Osteoblast (primary cell): ENCODE results near the gene NEDD1. TPM values are rescaled to one million over a fixed set of nuclear protein-coding genes. Genes with fewer than 3 reads are reported as not detected.

Source experiments
- DNase-seq: peaks from one replicate; pipeline ENCODE4 v3.0.0; 2011; ENCODE audit warnings: low spot score, mixed read lengths; ENCODE audit not compliant: insufficient read length; ENCODE audit errors: missing footprints
- H2AFZ ChIP-seq: 2 replicates; pipeline ENCODE4 v1.6.0; 2011; ENCODE audit warnings: mild to moderate bottlenecking, low read length
- H3K27ac ChIP-seq: 2 replicates; pipeline ENCODE4 v1.5.1; 2011; ENCODE audit warnings: mild to moderate bottlenecking, low read depth, low read length, moderate library complexity
- H3K27me3 ChIP-seq: 2 replicates; pipeline ENCODE4 v1.6.0; 2012; ENCODE audit warnings: mild to moderate bottlenecking, control low read depth, inconsistent platforms, low read length, moderate library complexity; ENCODE audit not compliant: insufficient read depth
- H3K36me3 ChIP-seq: 2 replicates; pipeline ENCODE4 v1.5.1; 2011; ENCODE audit warnings: mild to moderate bottlenecking, low read length, control low read depth, moderate library complexity; ENCODE audit not compliant: insufficient read depth
- H3K4me1 ChIP-seq: 2 replicates; pipeline ENCODE4 v1.5.1; 2011; ENCODE audit warnings: mild to moderate bottlenecking, low read length, control low read depth, moderate library complexity; ENCODE audit not compliant: insufficient read depth
- H3K4me2 ChIP-seq: 2 replicates; pipeline ENCODE4 v1.6.0; 2011; ENCODE audit warnings: mild to moderate bottlenecking, low read length; ENCODE audit not compliant: insufficient read depth
- H3K4me3 ChIP-seq: fragments of 200-600 bp; sonication (generic); 3 replicates; pipeline ENCODE4 v1.5.1; 2012; ENCODE audit warnings: mild to moderate bottlenecking, low read length, inconsistent platforms; ENCODE audit not compliant: insufficient read depth
- H3K79me2 ChIP-seq: 2 replicates; pipeline ENCODE4 v1.6.0; 2012; ENCODE audit warnings: mild to moderate bottlenecking, low read length, control low read depth, inconsistent platforms; ENCODE audit not compliant: insufficient read depth
- H3K9me3 ChIP-seq: 2 replicates; pipeline ENCODE4 v1.5.1; 2011; ENCODE audit warnings: low read depth, low read length, control low read depth
- H4K20me1 ChIP-seq: 2 replicates; pipeline ENCODE4 v1.6.0; 2012; ENCODE audit warnings: mild to moderate bottlenecking, low read length, control low read depth; ENCODE audit not compliant: insufficient read depth
- CTCF ChIP-seq: IDR thresholded peaks from 2 replicates; pipeline ENCODE4 v1.5.1; 2011; ENCODE audit warnings: mild to moderate bottlenecking, low read depth, low read length, moderate library complexity; ENCODE audit errors: extremely low read depth
- total RNA-seq: library from RNA; depleted of rRNA; stranded (reverse); fragments of >200 nt; gene quantifications from 2 replicates; pipeline ENCODE4 v1.2.3, GENCODE V29; 2012

Gene NEDD1
- total RNA-seq, 1 donor, result 33.3 TPM

- no peak for TF ChIP-seq CTCF
- Histone ChIP-seq H3K4me1 (peaks cover 16% of the 10 kb centered on the region), H2AFZ (peak overlapping the region; percentile 100), H3K4me3 (peak overlapping the region; percentile 99), H3K9me3 (no peaks in the 10 kb centered on the region), H3K79me2 (peaks cover 36% of the 10 kb centered on the region), H3K27ac (peak overlapping the region; percentile 96), H3K4me2 (peak overlapping the region; percentile 98), H3K36me3 (no peaks in the 10 kb centered on the region), H4K20me1 (no peaks in the 10 kb centered on the region), H3K27me3 (no peaks in the 10 kb centered on the region)
- no peak for DNase-seq
These were observed 584 bp upstream of the NEDD1 start for GRCh38 chr12:96906498-96906848.

GRCh38 chr12:96907671-96908422 lies 790 bp downstream of the NEDD1 start:
- DNase-seq, result peak; percentile 79
- Histone ChIP-seq H3K27me3 (no peaks in the 10 kb centered on the region), H3K36me3 (no peaks in the 10 kb centered on the region), H3K79me2 (peaks cover 38% of the 10 kb centered on the region), H2AFZ (peak overlapping the region; percentile 100), H3K27ac (peak overlapping the region; percentile 96), H3K4me1 (peaks cover 16% of the 10 kb centered on the region), H4K20me1 (no peaks in the 10 kb centered on the region), H3K4me3 (peak overlapping the region; percentile 99), H3K9me3 (no peaks in the 10 kb centered on the region), H3K4me2 (peak overlapping the region; percentile 98)
- TF ChIP-seq CTCF, result no peak

- H3K27me3 ChIP-seq, result no peaks in the 10 kb centered on the region
- no peak for TF ChIP-seq CTCF
- H3K4me1 ChIP-seq, result peaks cover 16% of the 10 kb centered on the region
- no peaks in the 10 kb centered on the region for H3K9me3 ChIP-seq
- no peak for DNase-seq
- no peaks in the 10 kb centered on the region for H3K36me3 ChIP-seq
- H3K4me2 ChIP-seq, result peak overlapping the region; percentile 98
- H4K20me1 ChIP-seq, result no peaks in the 10 kb centered on the region
- H3K27ac ChIP-seq, result peak overlapping the region; percentile 96
- peak overlapping the region; percentile 100 for H2AFZ ChIP-seq
- peaks cover 42% of the 10 kb centered on the region for H3K79me2 ChIP-seq
- H3K4me3 ChIP-seq, result peak overlapping the region; percentile 99
These were observed 1.3 kb downstream of the NEDD1 start for GRCh38 chr12:96908423-96908675.

GRCh38 chr12:96912261-96912660 lies 5.2 kb downstream of the NEDD1 start:
- Histone ChIP-seq H3K4me1 (peaks cover 13% of the 10 kb centered on the region), H2AFZ (no peak overlapping the region), H3K79me2 (peaks cover 62% of the 10 kb centered on the region), H3K4me2 (no peak overlapping the region), H4K20me1 (no peaks in the 10 kb centered on the region), H3K27me3 (no peaks in the 10 kb centered on the region), H3K4me3 (no peak overlapping the region), H3K9me3 (no peaks in the 10 kb centered on the region), H3K27ac (no peak overlapping the region), H3K36me3 (no peaks in the 10 kb centered on the region)
- DNase-seq, result no peak
- no peak for TF ChIP-seq CTCF
